Measurements from ENCODE around the gene KCNC2.

DNA sequence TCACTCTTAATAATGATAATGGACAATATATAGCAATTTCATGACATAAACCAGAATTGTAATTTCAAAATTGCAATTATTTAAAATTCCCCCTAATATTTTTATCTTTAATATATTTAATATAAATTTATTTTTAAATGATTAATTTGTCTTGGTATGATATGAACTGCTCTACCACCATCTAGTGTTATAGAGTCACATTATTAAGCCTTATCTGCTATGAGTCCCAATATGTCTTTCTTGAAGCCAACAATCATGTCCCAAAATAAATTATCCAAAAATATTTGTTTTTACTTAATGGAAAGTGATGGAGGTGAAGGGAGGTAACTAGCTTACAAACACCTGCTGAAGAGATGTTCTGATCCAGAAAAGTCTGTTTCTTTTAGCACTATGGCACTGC, 151.4 kb downstream of the KCNC2 start:
- no peak for TF ChIP-seq CTCF (IDR thresholded peaks at IDR 0.05; ENCODE audit: insufficient read depth, low read length)
- no peak for TF ChIP-seq POLR2AphosphoS5 (IDR thresholded peaks at IDR 0.05; ENCODE audit: low read depth)

Measured in HL-60 (cell line).